WTC11 (cell line): ENCODE results near the gene SDC1.

ENCODE experiments used
- ARID4B ChIP-seq: sonication (generic); formaldehyde crosslinking; IDR thresholded peaks from 2 replicates; pipeline ENCODE4 v1.8.0; 2023; ENCODE audit warnings: missing genetic modification reagents, mild to moderate bottlenecking, borderline replicate concordance
- ATF1 ChIP-seq: sonication (generic); formaldehyde crosslinking; IDR thresholded peaks from 2 replicates; pipeline ENCODE4 v1.8.1; 2023; ENCODE audit warnings: mild to moderate bottlenecking, moderate library complexity, missing genetic modification reagents
- CTCF ChIP-seq: fragments of 200-600 bp; IDR thresholded peaks from 2 replicates; pipeline ENCODE4 v1.8.0; 2022; ENCODE audit warnings: antibody characterized with exemption
- ETV6 ChIP-seq: sonication (generic); formaldehyde crosslinking; IDR thresholded peaks from 2 replicates; pipeline ENCODE4 v1.8.1; 2022; ENCODE audit warnings: mild to moderate bottlenecking, missing genetic modification reagents
- ZBTB21 ChIP-seq: sonication (generic); formaldehyde crosslinking; IDR thresholded peaks from 2 replicates; pipeline ENCODE4 v1.8.1; 2023; ENCODE audit warnings: mild to moderate bottlenecking, missing genetic modification reagents, borderline replicate concordance
- ZNF121 ChIP-seq: sonication (generic); formaldehyde crosslinking; IDR thresholded peaks from 2 replicates; pipeline ENCODE4 v1.8.0; 2023; ENCODE audit warnings: missing genetic modification reagents
- ZNF263 ChIP-seq: sonication (generic); formaldehyde crosslinking; IDR thresholded peaks from 2 replicates; pipeline ENCODE4 v1.8.1; 2022; ENCODE audit warnings: low read depth, mild to moderate bottlenecking, moderate library complexity, missing genetic modification reagents
- ZNF416 ChIP-seq: fragments of 250-450 bp; sonication (Bioruptor Pico); IDR thresholded peaks from 2 replicates; pipeline ENCODE4 v1.9.0; 2021; ENCODE audit warnings: mild to moderate bottlenecking, inconsistent platforms
- TF ChIP-seq, protein P1 (sequence below): sonication (generic); formaldehyde crosslinking; IDR thresholded peaks from 2 replicates; pipeline ENCODE4 v1.8.0; 2022; ENCODE audit warnings: mild to moderate bottlenecking, missing genetic modification reagents
- TF ChIP-seq, protein P2 (sequence below): sonication (generic); formaldehyde crosslinking; IDR thresholded peaks from 2 replicates; pipeline ENCODE4 v1.8.0; 2022; ENCODE audit warnings: mild to moderate bottlenecking, missing genetic modification reagents
- TF ChIP-seq, protein P3 (sequence below): sonication (generic); formaldehyde crosslinking; IDR thresholded peaks from 2 replicates; pipeline ENCODE4 v1.8.1; 2023; ENCODE audit warnings: mild to moderate bottlenecking, missing genetic modification reagents, moderate library complexity

DNA sequence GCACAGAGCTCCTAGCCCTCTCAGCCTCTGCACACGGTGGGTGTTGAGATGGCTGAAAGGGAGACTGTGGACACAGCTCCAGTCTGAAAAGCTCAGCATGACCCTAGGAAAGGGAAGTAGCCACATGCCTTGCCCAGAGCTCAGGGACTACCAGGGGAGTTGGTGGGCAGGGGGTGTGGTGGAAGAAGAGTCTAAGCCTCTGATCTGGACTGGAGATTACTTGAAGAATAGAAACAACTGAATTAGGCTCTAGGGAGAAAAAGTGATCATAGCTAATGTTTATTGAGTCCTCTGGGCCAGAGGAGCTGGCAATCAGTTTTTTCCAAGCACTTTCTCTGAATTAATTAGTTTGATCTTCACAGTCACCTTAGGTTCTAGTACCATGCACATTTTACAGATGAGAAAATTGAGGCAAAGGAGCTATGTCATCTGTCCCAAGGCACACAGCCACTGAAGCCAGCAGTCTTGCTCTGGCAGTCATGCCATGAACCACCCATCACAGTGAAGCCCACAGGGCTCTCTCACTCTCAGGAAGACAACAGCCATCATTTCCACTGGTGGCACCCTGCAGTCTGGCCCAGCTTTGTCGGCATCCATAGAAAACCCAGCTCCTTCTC, 10.3 kb downstream of the SDC1 start:
- no peak for TF ChIP-seq CTCF
- no peak for TF ChIP-seq ATF1 (CRISPR knock-in tag)
- TF ChIP-seq ZNF263 (CRISPR knock-in tag) = no peak
- TF ChIP-seq, protein P1, sequence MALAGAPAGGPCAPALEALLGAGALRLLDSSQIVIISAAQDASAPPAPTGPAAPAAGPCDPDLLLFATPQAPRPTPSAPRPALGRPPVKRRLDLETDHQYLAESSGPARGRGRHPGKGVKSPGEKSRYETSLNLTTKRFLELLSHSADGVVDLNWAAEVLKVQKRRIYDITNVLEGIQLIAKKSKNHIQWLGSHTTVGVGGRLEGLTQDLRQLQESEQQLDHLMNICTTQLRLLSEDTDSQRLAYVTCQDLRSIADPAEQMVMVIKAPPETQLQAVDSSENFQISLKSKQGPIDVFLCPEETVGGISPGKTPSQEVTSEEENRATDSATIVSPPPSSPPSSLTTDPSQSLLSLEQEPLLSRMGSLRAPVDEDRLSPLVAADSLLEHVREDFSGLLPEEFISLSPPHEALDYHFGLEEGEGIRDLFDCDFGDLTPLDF (CRISPR knock-in tag) = no peak
- no peak for TF ChIP-seq ZNF121 (CRISPR knock-in tag)
- TF ChIP-seq ZBTB21 (CRISPR knock-in tag) = no peak
- no peak for TF ChIP-seq ZNF416
- TF ChIP-seq ARID4B (CRISPR knock-in tag) = no peak
- TF ChIP-seq ETV6 (CRISPR knock-in tag) = no peak
- TF ChIP-seq, protein P2, sequence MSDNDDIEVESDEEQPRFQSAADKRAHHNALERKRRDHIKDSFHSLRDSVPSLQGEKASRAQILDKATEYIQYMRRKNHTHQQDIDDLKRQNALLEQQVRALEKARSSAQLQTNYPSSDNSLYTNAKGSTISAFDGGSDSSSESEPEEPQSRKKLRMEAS (CRISPR knock-in tag) = no peak
- TF ChIP-seq, protein P3, sequence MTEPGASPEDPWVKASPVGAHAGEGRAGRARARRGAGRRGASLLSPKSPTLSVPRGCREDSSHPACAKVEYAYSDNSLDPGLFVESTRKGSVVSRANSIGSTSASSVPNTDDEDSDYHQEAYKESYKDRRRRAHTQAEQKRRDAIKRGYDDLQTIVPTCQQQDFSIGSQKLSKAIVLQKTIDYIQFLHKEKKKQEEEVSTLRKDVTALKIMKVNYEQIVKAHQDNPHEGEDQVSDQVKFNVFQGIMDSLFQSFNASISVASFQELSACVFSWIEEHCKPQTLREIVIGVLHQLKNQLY = no peak
